Camera-type eye (tissue), 1 donor: ENCODE measurements around the gene OGFRL1. TPM values are rescaled to one million over a fixed set of nuclear protein-coding genes. Genes with fewer than 3 reads are reported as not detected.

ENCODE experiments used
- total RNA-seq: library from RNA; depleted of rRNA; stranded (reverse); fragments of >200 nt; gene quantifications from one replicate; pipeline ENCODE4 v1.2.3, GENCODE V29; 2014

The OGFRL1 gene
- 55.0 TPM for total RNA-seq

DNA sequence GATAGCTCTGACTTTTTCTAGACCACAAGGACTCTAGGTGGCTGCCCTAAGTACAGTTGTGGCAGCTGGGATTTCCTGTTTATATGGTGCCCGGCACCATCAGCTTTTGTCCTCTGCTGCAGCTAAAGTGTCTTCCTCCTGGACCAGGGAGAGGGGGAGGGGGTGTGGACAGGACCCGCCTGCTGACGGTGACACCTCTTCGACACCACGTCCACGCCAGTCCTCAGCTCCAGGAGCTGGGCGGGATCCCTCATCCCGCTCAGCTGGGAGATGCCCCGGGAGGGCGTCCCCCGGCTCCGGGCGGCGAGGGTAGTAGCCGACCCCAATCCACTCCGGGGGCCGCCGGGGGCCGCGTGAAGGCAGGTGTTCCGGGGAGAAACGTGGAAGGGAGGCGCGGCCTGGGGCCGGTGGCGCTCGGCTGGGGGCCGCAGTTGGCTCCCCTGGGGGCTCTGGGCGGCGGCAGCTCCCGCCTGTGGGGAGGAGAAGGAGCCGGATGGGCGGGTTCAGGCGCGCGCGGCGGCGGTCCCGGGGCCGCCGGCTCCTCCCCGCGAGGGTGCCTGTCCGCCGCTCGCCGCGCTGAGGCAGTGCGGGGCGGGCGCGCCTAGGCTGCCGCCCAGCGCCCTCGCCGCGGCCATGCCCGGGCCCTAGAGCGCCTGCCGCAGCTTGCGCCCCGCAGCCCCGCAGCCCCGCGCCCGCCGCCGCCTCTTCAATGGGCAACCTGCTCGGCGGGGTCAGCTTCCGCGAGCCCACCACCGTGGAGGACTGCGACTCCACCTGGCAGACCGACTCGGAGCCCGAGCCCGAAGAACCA lies at the start of gene OGFRL1:
Gene OGFRL1 (plus strand): TSS at position 584 of the 811 bp plus-strand sequence. CDS start 126 bp downstream, at position 710.

